Skin of body (tissue), 2 donors: ENCODE results near the gene CD22. TPM values are rescaled to one million over a fixed set of nuclear protein-coding genes. Genes with fewer than 3 reads are reported as not detected.

Experiments used
- DNase-seq: peaks from one replicate; lab custom pipeline; 2025; lab: John Stamatoyannopoulos, UW
- total RNA-seq: library from RNA; depleted of rRNA; stranded (reverse); fragments of >200 nt; gene quantifications from one replicate; pipeline ENCODE4 v1.2.3, GENCODE V29; 2014

Gene CD22
- total RNA-seq, 1 donor from 2014 or later: 0.99 TPM

GRCh38 chr19:35381318-35381717, 52.3 kb downstream of the CD22 start:
- no peak for DNase-seq

GRCh38 chr19:35381926-35382325, 52.9 kb downstream of the CD22 start:
- no peak for DNase-seq

GRCh38 chr19:35383536-35383935, 54.5 kb downstream of the CD22 start:
- no peak for DNase-seq

GRCh38 chr19:35388277-35389054, 59.5 kb downstream of the CD22 start:
- no peak for DNase-seq

GRCh38 chr19:35389192-35389861, 60.3 kb downstream of the CD22 start:
- DNase-seq: no peak

GRCh38 chr19:35392742-35393715, 64.0 kb downstream of the CD22 start:
- DNase-seq: no peak

- DNase-seq: no peak
Observed at GRCh38 chr19:35395382-35396199, 66.6 kb downstream of the CD22 start.

GRCh38 chr19:35396240-35396885, 67.4 kb downstream of the CD22 start:
- no peak for DNase-seq

Other genes with a start within 250 kb of the CD22 start
- 75.0 TPM for gene FXYD3, start 213.4 kb upstream of the CD22 start, total RNA-seq
- gene LGI4, start 194.1 kb upstream of the CD22 start, total RNA-seq: 5.7 TPM
- gene FXYD1, start 190.4 kb upstream of the CD22 start, total RNA-seq: 17.4 TPM
- gene FXYD7, start 185.9 kb upstream of the CD22 start, total RNA-seq: 0.59 TPM
- gene FXYD5, start 174.5 kb upstream of the CD22 start, total RNA-seq: 10.7 TPM
- not detected for gene FAM187B, start 100.4 kb upstream of the CD22 start, total RNA-seq
- 10.5 TPM for gene LSR, start 80.2 kb upstream of the CD22 start, total RNA-seq
- 37.0 TPM for gene USF2, start 60.2 kb upstream of the CD22 start, total RNA-seq
- not detected for gene HAMP, start 46.7 kb upstream of the CD22 start, total RNA-seq
- 0.69 TPM for gene MAG, start 37.0 kb upstream of the CD22 start, total RNA-seq
- not detected for gene FFAR1, start 18.7 kb downstream of the CD22 start, total RNA-seq
- 0.10 TPM for gene FFAR3, start 29.3 kb downstream of the CD22 start, total RNA-seq
- gene GPR42, start 41.9 kb downstream of the CD22 start, total RNA-seq: not detected
- gene FFAR2, start 119.1 kb downstream of the CD22 start, total RNA-seq: 0.99 TPM
- gene KRTDAP, start 161.3 kb downstream of the CD22 start, total RNA-seq: 579 TPM
- gene DMKN, start 184.5 kb downstream of the CD22 start, total RNA-seq: 456 TPM
- 197 TPM for gene SBSN, start 199.1 kb downstream of the CD22 start, total RNA-seq
- 0.20 TPM for gene GAPDHS, start 204.3 kb downstream of the CD22 start, total RNA-seq
- gene TMEM147, start 216.4 kb downstream of the CD22 start, total RNA-seq: 41.2 TPM
- gene ATP4A, start 234.5 kb downstream of the CD22 start, total RNA-seq: not detected